Heart left ventricle (tissue), 16 donors: ENCODE results near the gene SET. TPM values are rescaled to one million over a fixed set of nuclear protein-coding genes. Genes with fewer than 3 reads are reported as not detected.

ENCODE experiments used
- ATAC-seq, 4 donors: fragments of 200-7000 bp; cut with Tn5 transposase; one replicate each; pipeline ENCODE4 v1.9.1; 2020 to 2022; ENCODE audit warnings: moderate library complexity in 4 of 4, mild to moderate bottlenecking in 3 of 4, moderate number of reproducible peaks in 1 of 4
- DNase-seq, 5 donors: peaks; one replicate each; pipeline ENCODE4 v3.0.0-alpha.2; 2020
- H3K27ac ChIP-seq, 12 donors: fragments of 200-600 bp; sonication (generic) in 4 of 12; one replicate each; pipeline versions ENCODE4 v1.5.0 to v1.8.0; 2016 to 2022; ENCODE audit warnings: mild to moderate bottlenecking in 2 of 12
- H3K27me3 ChIP-seq, 9 donors: fragments of 200-600 bp; sonication (generic) in 2 of 9; one replicate each; pipeline versions ENCODE4 v1.5.1 to v1.8.0; 2016 to 2022; ENCODE audit warnings: mild to moderate bottlenecking in 3 of 9
- H3K36me3 ChIP-seq, 9 donors: fragments of 200-600 bp; sonication (generic) in 2 of 9; one replicate each; pipeline versions ENCODE4 v1.5.0 to v1.8.0; 2018 to 2022; ENCODE audit warnings: mild to moderate bottlenecking in 2 of 9
- H3K4me1 ChIP-seq, 12 donors: fragments of 200-600 bp; sonication (generic) in 4 of 12; one replicate each; pipeline versions ENCODE4 v1.5.0 to v1.8.0; 2016 to 2022; ENCODE audit warnings: mild to moderate bottlenecking in 3 of 12
- H3K4me3 ChIP-seq, 12 donors: fragments of 200-600 bp; sonication (generic) in 4 of 12; one replicate each; pipeline versions ENCODE4 v1.5.0 to v1.8.0; 2017 to 2022; ENCODE audit warnings: mild to moderate bottlenecking in 9 of 12, moderate library complexity in 4 of 12
- H3K9me3 ChIP-seq, 12 donors: fragments of 200-600 bp; sonication (generic) in 4 of 12; one replicate each; pipeline versions ENCODE4 v1.5.0 to v1.8.0; 2016 to 2022; ENCODE audit warnings: mild to moderate bottlenecking in 1 of 12
- CTCF ChIP-seq, 12 donors: fragments of 200-600 bp; sonication (generic) in 4 of 12; IDR thresholded peaks; one replicate each; pipeline versions ENCODE4 v1.5.0 to v1.8.0; 2018 to 2022; ENCODE audit warnings: antibody characterized with exemption in 12 of 12, mild to moderate bottlenecking in 5 of 12
- POLR2A ChIP-seq, 2 donors: fragments of 450-650 bp; IDR thresholded peaks; one replicate each; pipeline ENCODE4 v1.6.1; 2017; ENCODE audit warnings: antibody characterized with exemption in 2 of 2, mild to moderate bottlenecking in 2 of 2, moderate library complexity in 2 of 2
- WGBS, 4 donors: extraction: QIAGEN DNeasy Blood & Tissue Kit in 2 of 4; methylation state at CpG; one replicate each; pipeline versions ENCODE4 v1.1.5 to v1.1.7; 2013 to 2018; 5-methylcytosine and 5-hydroxymethylcytosine counted together
- intact Hi-C, 10 donors: fragments of 100-400 bp; cut with DNase I; formaldehyde crosslinking; loops; one replicate each; pipeline versions ENCODE4 v1.11.1 to v1.14.2; 2022
- polyA plus RNA-seq, 2 donors: library from polyadenylated mRNA; stranded (reverse); fragments of 200-250 nt; gene quantifications; one replicate each; pipeline ENCODE4 v1.2.3, GENCODE V29; 2013
- total RNA-seq, 9 donors: library from RNA; depleted of rRNA in 2 of 9; stranded (reverse); fragments of >200 nt in 2 of 9; fragmentation: NEBNext Ultra II Directional in 3 of 9; extraction: Animal tissue kit (Norgen Biotek cat#: 25700) in 3 of 9; gene quantifications; one replicate each; pipeline versions ENCODE4 v1.1.0 to v1.2.4, GENCODE V29; 2016 to 2023
- donor health status: ischemic (EF 13 %, LVEDD 7.1; RV severe dilation, severe dysfunction).
- donor health status: healthy with polysubstance abuse.
- donor health status: DM: no; HTN: yes; CAD: no.
- donor health status: DM: no; HTN: no; CAD: no.
- donor health status: ischemic (EF 25% LVEDD 6.9; RV normal size, moderate dysfunction).
- donor health status: ischemic (EF 25% LVEDD 5.7; RV mildly dilated, moderate dysfunction).
- donor health status: healthy.
- donor health status: DM: yes; HTN: yes; CAD: no.
- donor health status: ischemic (EF 35%, LVEDD 5.7; RV mildly dilated, moderate dysfunction).
- donor health status: nonischemic (EF 11% LVEDD 7.7; RV severe dilation, severe dysfunction).
- donor health status: DM: yes; HTN: yes; CAD: no.
- donor health status: PGD.
- donor health status: ischemic (EF 29% LVEDD 5.4; RV normal size, mild dysfunction).
- donor health status: nonischemic (EF 23%, LVEDD 6.1; RV moderate dilation, normal function).

SET gene
- total and polyA plus RNA-seq, 11 donors = 67.6 to 240 (median 203) TPM

GRCh38 chr9:128704356-128704670, 15.3 kb downstream of the SET start:
- peak overlapping the region in 9 of 12 donors; percentile 61 to 97 (median 78) for H3K4me3 ChIP-seq
- no peak for DNase-seq
- peaks cover 0 to 7% (median 0%) of the 10 kb centered on the region in 9 donors for H3K36me3 ChIP-seq
- WGBS, 4 donors = 71 to 100% (median 81%) methylated on average over 1 to 5 of the region's 5 CpGs
- TF ChIP-seq POLR2A (IDR thresholded peaks at IDR 0.05) (no peak), CTCF (IDR thresholded peaks at IDR 0.05) (no peak)
- H3K27ac ChIP-seq = peak overlapping the region; percentile 76 to 96 (median 91)
- H3K9me3 ChIP-seq = no peaks in the 10 kb centered on the region
- no peaks in the 10 kb centered on the region for H3K27me3 ChIP-seq
- no peak for ATAC-seq
- intact Hi-C loops = loop anchor here in 3 of 10 donors (2.0 to 5.0 kb wide), 4 partner anchors 18 to 83 kb away; partner anchors contain the start of genes TBC1D13 (in 1 of the 3), ZDHHC12 (in 1 of the 3) and ZER1 (in 1 of the 3)
- peaks cover 0 to 28% (median 6%) of the 10 kb centered on the region in 12 donors for H3K4me1 ChIP-seq

DNA sequence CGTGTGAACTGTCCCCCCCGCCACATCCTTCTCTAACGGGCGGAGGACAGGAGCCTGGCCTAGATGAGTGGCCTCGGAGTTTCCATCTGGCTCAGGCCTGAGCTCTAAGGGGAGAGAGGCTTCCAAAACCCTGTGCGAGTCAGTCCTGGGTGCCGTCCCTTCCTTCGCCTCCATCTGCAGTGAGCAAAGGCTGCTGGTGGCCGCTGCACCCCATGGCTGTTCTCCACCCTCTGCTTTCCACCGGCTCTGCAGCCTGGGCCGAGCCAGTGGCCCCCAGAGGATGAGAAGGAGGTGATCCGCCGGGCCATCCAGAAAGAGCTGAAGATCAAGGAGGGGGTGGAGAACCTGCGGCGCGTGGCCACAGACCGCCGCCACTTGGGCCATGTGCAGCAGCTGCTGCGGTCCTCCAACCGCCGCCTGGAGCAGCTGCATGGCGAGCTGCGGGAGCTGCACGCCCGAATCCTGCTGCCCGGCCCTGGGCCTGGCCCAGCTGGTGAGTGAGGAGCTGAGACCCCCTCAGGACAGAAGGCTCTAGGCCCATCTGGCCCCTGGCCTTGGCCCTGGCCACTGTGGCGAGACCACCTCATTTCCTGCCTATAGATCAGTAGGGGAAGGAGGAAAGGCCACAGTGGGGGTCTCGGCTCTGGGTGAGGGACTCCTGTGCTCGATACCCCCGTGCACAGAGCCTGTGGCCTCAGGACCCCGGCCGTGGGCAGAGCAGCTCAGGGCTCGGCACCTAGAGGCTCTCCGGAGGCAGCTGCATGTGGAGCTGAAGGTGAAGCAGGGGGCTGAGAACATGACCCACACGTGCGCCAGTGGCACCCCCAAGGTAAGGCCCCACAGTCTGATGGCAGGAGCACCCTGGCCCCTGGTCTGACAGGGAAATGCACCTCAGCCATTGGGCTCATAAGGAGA, 16.3 kb downstream of the SET start:
- peak overlapping the region in 10 of 12 donors; percentile 8 to 96 (median 93) for H3K27ac ChIP-seq
- H3K36me3 ChIP-seq = peaks cover 0 to 7% (median 0%) of the 10 kb centered on the region in 9 donors
- ATAC-seq = no peak
- WGBS, 4 donors = 86 to 90% (median 88%) methylated on average over 27 to 36 of the region's 36 CpGs
- TF ChIP-seq CTCF (IDR thresholded peaks at IDR 0.05) (no peak), POLR2A (IDR thresholded peaks at IDR 0.05) (no peak)
- H3K4me1 ChIP-seq = peaks cover 0 to 28% (median 6%) of the 10 kb centered on the region in 12 donors
- no peaks in the 10 kb centered on the region for H3K27me3 ChIP-seq
- peak in 2 of 5 donors; percentile 19 to 36 for DNase-seq
- intact Hi-C loops = loop anchor here in 2 of 10 donors (2.0 kb wide), 2 partner anchors 17 to 19 kb away; partner anchors contain the start of gene ZDHHC12 (in 1 of the 2)
- H3K4me3 ChIP-seq = no peak overlapping the region
- no peaks in the 10 kb centered on the region for H3K9me3 ChIP-seq

DNA sequence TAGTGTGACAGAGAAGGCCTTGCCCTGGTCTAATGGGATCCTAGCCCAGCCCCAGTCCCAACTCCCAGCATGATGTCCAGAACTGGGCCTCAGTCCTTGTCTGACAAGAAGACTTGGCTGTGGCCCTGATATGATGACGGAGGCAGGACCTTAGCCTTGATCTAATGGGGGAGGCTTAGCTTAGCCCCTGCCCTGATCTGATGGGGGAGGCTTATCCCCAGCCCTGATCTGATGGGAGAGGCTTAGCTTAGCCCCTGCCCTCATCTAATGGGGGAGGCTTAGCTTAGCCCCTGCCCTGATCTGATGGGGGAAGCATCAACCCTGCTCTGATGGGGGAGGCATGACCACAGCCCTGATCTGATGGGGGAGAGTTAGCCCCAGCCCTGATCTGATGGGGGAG, 17.0 kb downstream of the SET start:
- WGBS, 4 donors = 96 to 100% (median 100%) methylated on average over 1 of the region's 1 CpG; no CpG with 5 or more reads in 1 of the 4 donors
- Histone ChIP-seq H3K9me3 (no peaks in the 10 kb centered on the region), H3K36me3 (peaks cover 0 to 7% (median 0%) of the 10 kb centered on the region in 9 donors), H3K4me1 (peaks cover 0 to 26% (median 6%) of the 10 kb centered on the region in 12 donors), H3K27ac (no peak overlapping the region), H3K4me3 (no peak overlapping the region), H3K27me3 (no peaks in the 10 kb centered on the region)
- intact Hi-C loops = no loop called here
- no peak for ATAC-seq
- no peak for TF ChIP-seq POLR2A (IDR thresholded peaks at IDR 0.05)
- DNase-seq = peak in 3 of 5 donors; percentile 2 to 10 (median 7)

DNA sequence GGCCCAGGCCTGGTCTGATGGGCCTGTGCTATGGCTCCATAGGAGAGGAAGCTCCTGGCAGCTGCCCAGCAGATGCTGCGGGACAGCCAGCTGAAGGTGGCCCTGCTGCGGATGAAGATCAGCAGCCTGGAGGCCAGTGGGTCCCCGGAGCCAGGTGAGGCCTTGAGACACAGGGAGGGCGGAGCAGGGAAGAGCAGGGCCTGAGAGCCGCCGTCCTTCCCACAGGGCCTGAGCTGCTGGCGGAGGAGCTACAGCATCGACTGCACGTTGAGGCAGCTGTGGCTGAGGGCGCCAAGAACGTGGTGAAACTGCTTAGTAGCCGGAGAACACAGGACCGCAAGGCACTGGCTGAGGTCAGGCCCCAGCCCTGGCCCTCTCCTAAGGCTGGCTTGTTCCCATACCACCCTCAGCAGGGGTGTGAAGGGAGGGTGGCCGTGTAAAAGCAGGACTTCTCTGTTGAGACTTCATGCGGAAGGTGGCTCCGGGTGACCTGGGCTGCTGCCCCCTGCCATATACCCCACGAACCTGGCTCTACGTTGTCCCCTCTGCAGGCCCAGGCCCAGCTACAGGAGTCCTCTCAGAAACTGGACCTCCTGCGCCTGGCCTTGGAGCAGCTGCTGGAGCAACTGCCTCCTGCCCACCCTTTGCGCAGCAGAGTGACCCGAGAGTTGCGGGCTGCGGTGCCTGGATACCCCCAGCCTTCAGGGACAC, 17.8 kb downstream of the SET start:
- intact Hi-C loops = no loop called here
- TF ChIP-seq CTCF (IDR thresholded peaks at IDR 0.05) (no peak), POLR2A (IDR thresholded peaks at IDR 0.05) (no peak)
- no peaks in the 10 kb centered on the region for H3K27me3 ChIP-seq
- H3K4me1 ChIP-seq = peaks cover 0 to 18% (median 4%) of the 10 kb centered on the region in 12 donors
- no peak overlapping the region for H3K4me3 ChIP-seq
- no peak for ATAC-seq
- peaks cover 0 to 7% (median 0%) of the 10 kb centered on the region in 9 donors for H3K36me3 ChIP-seq
- 79 to 86% (median 85%) methylated on average over 18 to 23 of the region's 23 CpGs for WGBS, 4 donors
- H3K9me3 ChIP-seq = no peaks in the 10 kb centered on the region
- peak in 3 of 5 donors; percentile 21 to 57 (median 22) for DNase-seq
- H3K27ac ChIP-seq = no peak overlapping the region
